ENCODE measurements around the gene TNFRSF21. TPM values are rescaled to one million over a fixed set of nuclear protein-coding genes. Genes with fewer than 3 reads are reported as not detected.

TNFRSF21 gene, protein sequence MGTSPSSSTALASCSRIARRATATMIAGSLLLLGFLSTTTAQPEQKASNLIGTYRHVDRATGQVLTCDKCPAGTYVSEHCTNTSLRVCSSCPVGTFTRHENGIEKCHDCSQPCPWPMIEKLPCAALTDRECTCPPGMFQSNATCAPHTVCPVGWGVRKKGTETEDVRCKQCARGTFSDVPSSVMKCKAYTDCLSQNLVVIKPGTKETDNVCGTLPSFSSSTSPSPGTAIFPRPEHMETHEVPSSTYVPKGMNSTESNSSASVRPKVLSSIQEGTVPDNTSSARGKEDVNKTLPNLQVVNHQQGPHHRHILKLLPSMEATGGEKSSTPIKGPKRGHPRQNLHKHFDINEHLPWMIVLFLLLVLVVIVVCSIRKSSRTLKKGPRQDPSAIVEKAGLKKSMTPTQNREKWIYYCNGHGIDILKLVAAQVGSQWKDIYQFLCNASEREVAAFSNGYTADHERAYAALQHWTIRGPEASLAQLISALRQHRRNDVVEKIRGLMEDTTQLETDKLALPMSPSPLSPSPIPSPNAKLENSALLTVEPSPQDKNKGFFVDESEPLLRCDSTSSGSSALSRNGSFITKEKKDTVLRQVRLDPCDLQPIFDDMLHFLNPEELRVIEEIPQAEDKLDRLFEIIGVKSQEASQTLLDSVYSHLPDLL
- total RNA-seq: 5.2 TPM

- H3K4me3 ChIP-seq (ENCODE audit: low read length): peak within 1 kb of the TSS; percentile 41
- H3K27me3 ChIP-seq (ENCODE audit: insufficient read depth, low read length): peaks cover 37% of the 10 kb centered on the region
- peaks cover 20% of the 10 kb centered on the region for H3K4me1 ChIP-seq (ENCODE audit: insufficient read depth, low read length)
- H3K9me3 ChIP-seq (ENCODE audit: low read depth, low read length): no peaks in the 10 kb centered on the region
These were observed at the start of gene TNFRSF21 for GRCh38 chr6:47309291-47310130. Gene TNFRSF21, minus strand, starts transcription at chr6:47309905. Its CDS starts 394 bp downstream, at chr6:47309511.

DNA sequence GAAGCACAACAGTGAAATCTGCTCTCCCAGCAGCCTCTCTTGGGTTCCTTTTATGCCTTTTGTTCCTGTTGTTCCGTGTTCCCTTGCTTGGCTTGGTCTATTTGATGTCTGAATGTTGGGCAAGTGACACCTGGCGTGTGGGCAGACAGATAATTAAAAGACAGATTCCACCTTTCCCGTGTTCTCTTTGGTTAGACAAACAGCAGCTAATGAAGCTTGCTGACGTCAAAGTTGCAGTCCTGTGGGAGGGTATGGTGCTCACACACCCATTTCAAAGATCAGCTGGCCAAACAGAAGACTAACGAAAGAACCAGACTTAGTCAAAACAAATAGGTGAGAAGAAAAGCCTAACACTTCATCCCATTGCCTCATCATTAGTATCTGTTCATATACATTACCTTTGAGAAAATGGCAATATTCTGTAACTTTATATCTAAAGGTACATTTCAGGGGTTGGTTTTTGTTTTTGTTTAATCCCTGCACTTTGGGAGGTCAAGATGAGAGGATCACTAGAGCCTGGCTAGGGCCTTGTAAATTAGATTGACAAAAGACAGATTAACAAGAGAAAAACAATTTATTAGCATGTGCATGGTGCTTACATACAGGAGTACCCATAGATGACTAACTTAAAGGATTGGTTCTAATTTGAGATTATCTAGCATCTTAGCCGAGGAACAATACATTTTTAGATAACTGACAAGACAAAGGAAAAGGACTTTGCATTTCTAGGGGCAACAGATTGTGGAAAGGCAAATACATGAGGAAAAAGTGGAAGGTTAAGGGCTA lies 48.9 kb upstream of the TNFRSF21 start:
- Histone ChIP-seq H3K27me3 (ENCODE audit: insufficient read depth, low read length) (no peaks in the 10 kb centered on the region), H3K4me3 (ENCODE audit: low read length) (no peak overlapping the region), H3K9me3 (ENCODE audit: low read depth, low read length) (no peaks in the 10 kb centered on the region), H3K4me1 (ENCODE audit: insufficient read depth, low read length) (peaks cover 28% of the 10 kb centered on the region)

DNA sequence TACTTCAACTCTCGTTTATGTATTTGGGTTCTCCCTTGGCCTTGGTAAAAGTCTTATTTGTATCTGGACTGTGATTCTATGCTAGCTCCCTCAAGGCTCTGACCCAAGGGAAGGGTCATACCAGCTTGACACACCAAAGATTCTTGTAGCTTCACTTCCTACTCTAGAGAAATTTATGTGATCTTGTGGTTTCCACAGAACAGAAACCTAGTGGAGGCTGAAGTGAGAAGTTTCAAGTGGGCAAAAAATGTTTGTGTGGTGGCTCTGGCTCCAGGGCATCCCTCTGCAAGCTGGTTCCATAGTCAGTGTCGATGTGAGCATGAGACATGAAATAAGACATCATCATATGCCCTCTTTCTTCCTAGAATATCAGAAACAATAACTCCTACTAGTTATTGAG lies 48.1 kb upstream of the TNFRSF21 start:
- peaks cover 35% of the 10 kb centered on the region for H3K4me1 ChIP-seq (ENCODE audit: insufficient read depth, low read length)
- no peaks in the 10 kb centered on the region for H3K9me3 ChIP-seq (ENCODE audit: low read depth, low read length)

DNA sequence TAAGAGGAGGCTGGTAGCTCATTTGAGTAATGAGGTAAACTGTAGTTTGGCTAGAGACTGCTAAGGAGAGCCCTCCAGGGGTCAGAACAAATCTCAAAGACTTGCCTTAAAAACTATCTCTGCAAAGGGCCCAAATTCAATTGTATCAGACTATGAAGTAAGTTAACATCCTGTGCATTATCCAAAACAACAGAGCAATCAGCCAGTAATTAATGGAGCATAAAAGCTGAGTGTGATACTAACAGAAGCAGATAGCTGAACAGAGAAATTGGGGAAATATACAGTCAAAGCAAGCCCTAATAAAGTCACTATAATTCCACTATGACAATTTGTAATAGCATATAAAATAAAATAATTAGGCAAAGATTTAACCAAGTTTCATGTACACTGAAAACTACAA lies 45.8 kb upstream of the TNFRSF21 start:
- H3K27me3 ChIP-seq (ENCODE audit: insufficient read depth, low read length): no peaks in the 10 kb centered on the region
- H3K9me3 ChIP-seq (ENCODE audit: low read depth, low read length): no peaks in the 10 kb centered on the region
- H3K4me3 ChIP-seq (ENCODE audit: low read length): no peak overlapping the region
- peaks cover 39% of the 10 kb centered on the region for H3K4me1 ChIP-seq (ENCODE audit: insufficient read depth, low read length)

More for the DNA sequence above, 48.1 kb upstream of the TNFRSF21 start:
- Histone ChIP-seq H3K27me3 (ENCODE audit: insufficient read depth, low read length) (no peaks in the 10 kb centered on the region), H3K4me3 (ENCODE audit: low read length) (no peak overlapping the region)

DNA sequence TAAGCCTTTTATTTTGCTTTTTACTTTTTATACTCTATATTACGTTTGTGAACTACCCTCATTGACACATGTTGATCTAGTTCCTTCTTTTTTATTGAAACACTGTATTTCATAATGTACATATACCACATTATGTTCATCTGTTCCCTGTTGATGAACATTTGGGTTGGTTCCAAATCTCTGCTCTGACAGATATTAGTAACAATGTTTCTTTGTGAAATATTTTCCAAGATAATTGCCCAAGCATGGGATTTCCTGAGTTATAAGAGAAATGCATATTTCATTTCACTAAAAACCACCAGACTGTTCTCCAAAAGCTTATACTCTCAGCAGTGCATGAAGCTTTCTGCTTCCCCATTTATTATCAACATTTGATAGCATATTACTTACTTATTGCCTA lies 44.2 kb upstream of the TNFRSF21 start:
- Histone ChIP-seq H3K4me3 (ENCODE audit: low read length) (no peak overlapping the region), H3K27me3 (ENCODE audit: insufficient read depth, low read length) (no peaks in the 10 kb centered on the region), H3K9me3 (ENCODE audit: low read depth, low read length) (no peaks in the 10 kb centered on the region), H3K4me1 (ENCODE audit: insufficient read depth, low read length) (peaks cover 34% of the 10 kb centered on the region)

DNA sequence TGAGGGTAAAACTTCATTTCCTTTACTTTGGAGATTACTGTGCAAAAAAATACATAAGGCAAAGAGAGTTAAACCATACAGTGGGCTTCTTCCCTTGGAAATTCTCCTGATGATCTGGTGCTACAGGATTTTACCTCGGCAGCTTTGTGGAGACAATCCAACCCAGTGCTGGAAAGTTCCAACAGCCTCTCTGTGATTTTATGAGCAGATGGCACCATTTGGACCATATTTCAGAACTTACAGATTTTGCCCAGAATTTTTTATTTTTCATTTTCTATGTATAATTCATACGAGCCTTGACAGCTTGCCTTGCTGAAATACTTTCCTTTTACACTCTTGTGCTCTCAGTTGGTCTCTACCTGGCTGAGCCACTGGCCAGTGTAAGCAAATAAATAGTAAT lies 43.3 kb upstream of the TNFRSF21 start:
- H3K27me3 ChIP-seq (ENCODE audit: insufficient read depth, low read length): no peaks in the 10 kb centered on the region
- H3K9me3 ChIP-seq (ENCODE audit: low read depth, low read length): no peaks in the 10 kb centered on the region
- H3K4me1 ChIP-seq (ENCODE audit: insufficient read depth, low read length): peaks cover 34% of the 10 kb centered on the region
- H3K4me3 ChIP-seq (ENCODE audit: low read length): no peak overlapping the region

DNA sequence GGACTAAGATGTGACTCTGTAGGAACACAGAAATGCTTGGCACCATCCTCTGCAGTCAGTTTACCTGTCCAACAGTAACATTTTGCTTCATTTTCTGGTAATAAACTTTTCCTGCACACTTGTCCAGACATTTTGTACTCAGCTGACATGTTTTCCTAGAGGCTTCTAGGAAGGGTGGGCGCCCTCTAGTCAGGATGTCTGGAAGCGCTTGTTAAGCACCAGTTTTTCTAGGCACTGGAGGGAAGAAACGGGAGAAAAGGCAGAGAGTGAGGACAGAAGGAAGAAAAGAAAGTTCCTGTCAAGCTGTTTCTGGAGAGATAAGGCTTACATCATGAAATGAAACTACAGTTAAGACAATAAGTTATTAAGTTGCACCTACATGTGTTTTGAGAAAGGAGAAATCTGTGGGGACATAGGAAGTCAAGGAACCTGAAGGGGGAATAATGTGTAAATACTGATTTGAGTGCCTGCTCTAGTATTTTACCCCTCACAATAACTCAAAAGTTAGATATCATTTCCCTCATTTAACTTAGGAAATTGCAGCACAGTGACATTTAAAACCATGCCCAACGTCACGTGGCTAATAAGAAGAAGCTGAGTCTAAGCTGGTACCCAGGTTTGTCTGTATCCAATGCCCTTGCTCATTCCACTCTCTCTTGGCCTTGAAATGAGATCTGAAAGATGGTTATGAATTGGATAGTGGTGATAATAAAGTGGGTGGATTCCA lies 42.7 kb upstream of the TNFRSF21 start:
- H3K4me3 ChIP-seq (ENCODE audit: low read length): no peak overlapping the region
- no peaks in the 10 kb centered on the region for H3K9me3 ChIP-seq (ENCODE audit: low read depth, low read length)
- H3K4me1 ChIP-seq (ENCODE audit: insufficient read depth, low read length): peaks cover 34% of the 10 kb centered on the region
- no peaks in the 10 kb centered on the region for H3K27me3 ChIP-seq (ENCODE audit: insufficient read depth, low read length)

DNA sequence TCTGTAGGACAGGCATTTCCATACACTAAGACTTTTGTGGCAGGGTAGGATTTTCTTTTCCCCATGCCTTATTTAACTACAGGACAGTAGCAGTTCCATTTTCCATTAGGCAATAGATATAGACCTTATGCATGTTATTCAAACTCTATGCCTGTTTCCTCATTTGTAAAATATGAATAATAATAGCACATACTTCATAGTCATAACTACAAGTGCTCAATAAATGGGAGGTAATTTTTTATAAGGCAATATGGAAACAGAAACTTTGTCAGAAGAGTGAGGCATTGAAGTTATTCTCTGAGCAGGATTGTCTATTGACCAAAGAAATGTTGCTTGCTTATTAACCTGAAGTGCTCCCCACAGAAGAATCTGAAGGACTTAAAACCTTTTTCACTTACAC lies 41.9 kb upstream of the TNFRSF21 start:
- Histone ChIP-seq H3K27me3 (ENCODE audit: insufficient read depth, low read length) (no peaks in the 10 kb centered on the region), H3K4me3 (ENCODE audit: low read length) (no peak overlapping the region), H3K9me3 (ENCODE audit: low read depth, low read length) (no peaks in the 10 kb centered on the region), H3K4me1 (ENCODE audit: insufficient read depth, low read length) (peaks cover 34% of the 10 kb centered on the region)

DNA sequence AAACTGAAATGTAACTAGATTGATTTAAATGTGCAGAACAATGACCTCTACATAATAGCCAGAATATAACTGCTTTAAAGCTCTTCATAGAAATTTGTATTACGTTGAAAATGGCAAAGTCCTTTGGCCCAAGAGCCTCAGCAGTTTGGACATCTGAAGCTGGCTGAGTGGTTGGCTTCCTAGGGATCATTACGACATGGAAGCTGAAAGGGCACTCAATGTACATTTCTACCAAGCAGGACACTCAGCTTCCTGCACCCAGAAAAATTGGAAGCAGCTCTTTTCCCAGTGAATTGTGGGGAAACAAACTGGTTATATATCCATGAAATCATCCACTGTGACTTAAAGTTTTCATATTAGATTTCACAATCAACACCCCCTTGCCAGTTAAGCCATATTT lies 40.2 kb upstream of the TNFRSF21 start:
- Histone ChIP-seq H3K9me3 (ENCODE audit: low read depth, low read length) (no peaks in the 10 kb centered on the region), H3K27me3 (ENCODE audit: insufficient read depth, low read length) (no peaks in the 10 kb centered on the region), H3K4me1 (ENCODE audit: insufficient read depth, low read length) (peaks cover 27% of the 10 kb centered on the region), H3K4me3 (ENCODE audit: low read length) (no peak overlapping the region)

- no peak overlapping the region for H3K4me3 ChIP-seq (ENCODE audit: low read length)
- no peaks in the 10 kb centered on the region for H3K27me3 ChIP-seq (ENCODE audit: insufficient read depth, low read length)
- H3K9me3 ChIP-seq (ENCODE audit: low read depth, low read length): no peaks in the 10 kb centered on the region
- peaks cover 20% of the 10 kb centered on the region for H3K4me1 ChIP-seq (ENCODE audit: insufficient read depth, low read length)
These were observed 38.7 kb upstream of the TNFRSF21 start for GRCh38 chr6:47348316-47348863.

- no peaks in the 10 kb centered on the region for H3K27me3 ChIP-seq (ENCODE audit: insufficient read depth, low read length)
- no peak overlapping the region for H3K4me3 ChIP-seq (ENCODE audit: low read length)
These were observed 36.1 kb upstream of the TNFRSF21 start for GRCh38 chr6:47345761-47346160.

GRCh38 chr6:47344022-47344421 lies 34.3 kb upstream of the TNFRSF21 start:
- Histone ChIP-seq H3K4me1 (ENCODE audit: insufficient read depth, low read length) (peaks cover 9% of the 10 kb centered on the region), H3K4me3 (ENCODE audit: low read length) (no peak overlapping the region), H3K27me3 (ENCODE audit: insufficient read depth, low read length) (no peaks in the 10 kb centered on the region), H3K9me3 (ENCODE audit: low read depth, low read length) (no peaks in the 10 kb centered on the region)

More at GRCh38 chr6:47345761-47346160, 36.1 kb upstream of the TNFRSF21 start:
- Histone ChIP-seq H3K4me1 (ENCODE audit: insufficient read depth, low read length) (peaks cover 9% of the 10 kb centered on the region), H3K9me3 (ENCODE audit: low read depth, low read length) (no peaks in the 10 kb centered on the region)

- Histone ChIP-seq H3K9me3 (ENCODE audit: low read depth, low read length) (no peaks in the 10 kb centered on the region), H3K4me3 (ENCODE audit: low read length) (no peak overlapping the region), H3K4me1 (ENCODE audit: insufficient read depth, low read length) (peaks cover 9% of the 10 kb centered on the region), H3K27me3 (ENCODE audit: insufficient read depth, low read length) (no peaks in the 10 kb centered on the region)
These were observed 33.9 kb upstream of the TNFRSF21 start for GRCh38 chr6:47343600-47343999.

DNA sequence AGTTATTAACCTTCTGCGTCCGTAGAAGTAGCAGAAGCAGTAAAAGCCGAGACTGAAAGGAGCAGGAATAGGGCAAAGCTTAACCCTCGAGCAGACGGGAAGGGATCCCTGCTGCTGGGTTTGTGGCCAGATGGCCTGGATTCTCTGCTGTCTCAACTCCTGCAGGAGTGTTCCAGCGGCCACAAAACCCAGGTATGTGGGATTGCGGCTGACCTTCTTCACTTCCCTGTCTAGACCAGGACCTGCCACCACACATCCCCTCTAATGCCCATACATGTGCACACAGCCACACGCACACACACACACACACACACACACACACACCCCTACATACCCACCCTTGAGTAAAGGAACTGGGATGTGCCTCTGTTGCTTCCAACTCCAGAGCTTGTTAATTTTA lies 33.1 kb upstream of the TNFRSF21 start:
- no peak overlapping the region for H3K4me3 ChIP-seq (ENCODE audit: low read length)
- peaks cover 9% of the 10 kb centered on the region for H3K4me1 ChIP-seq (ENCODE audit: insufficient read depth, low read length)
- no peaks in the 10 kb centered on the region for H3K27me3 ChIP-seq (ENCODE audit: insufficient read depth, low read length)
- no peaks in the 10 kb centered on the region for H3K9me3 ChIP-seq (ENCODE audit: low read depth, low read length)

All from mononuclear cell (primary cell).